ENCODE measurements around the gene RC3H2. TPM values are rescaled to one million over a fixed set of nuclear protein-coding genes. Genes with fewer than 3 reads are reported as not detected.
A peak's percentile ranks its signal among the peaks of the same experiment; 100 is the strongest.

Gene RC3H2
- total and polyA plus RNA-seq, 2 of the 8 experiments (the other 6 are each of a cell fraction or from before 2014, with no cell fraction given): 11.2 to 38.4 TPM

- H2BK12ac ChIP-seq (ENCODE audit: low read depth, low read length): no peak overlapping the region; the same call in 1 of the 2 replicates
- peak overlapping the region in 1 of 2 experiments; percentile 98; a peak in 2 of 4 replicates for H3K4me2 ChIP-seq (ENCODE audit: insufficient read depth in 1 of 2, low read depth in 2 of 2, low read length in 2 of 2)
- POLR2A ChIA-PET (ENCODE audit: partially characterized antibody): interaction anchor here (0.5 to 6.2 kb wide), 6 partner anchors 8 to 76 kb away, joined by 3 to 79 read pairs (median 8); partner anchors contain the start of genes RC3H2 and ZBTB26
- peaks cover 24 to 52% of the 10 kb centered on the region in 2 experiments for H3K79me2 ChIP-seq (ENCODE audit: control insufficient read depth in 1 of 2, insufficient read depth in 2 of 2, low read length in 2 of 2)
- H2BK5ac ChIP-seq (ENCODE audit: low read depth, low read length): no peak overlapping the region
- H2BK20ac ChIP-seq (ENCODE audit: low read length): no peak overlapping the region
- H3K9ac ChIP-seq (replicated peaks in 1 of 4; ENCODE audit: extremely low read depth in 1 of 4, low read depth in 3 of 4, low read length in 3 of 4): no peak overlapping the region
- CTCF ChIA-PET (ENCODE audit: partially characterized antibody): no interaction called here
- peaks cover 8 to 19% (median 9%) of the 10 kb centered on the region in 4 experiments; a peak in 7 of 8 replicates for H3K36me3 ChIP-seq (ENCODE audit: control insufficient read depth in 2 of 4, insufficient read depth in 4 of 4, low read length in 3 of 4)
- H3K4ac ChIP-seq (replicated peaks; ENCODE audit: insufficient read length, low read depth, low read length): no peak overlapping the region
- no peaks in the 10 kb centered on the region for H3K9me3 ChIP-seq (ENCODE audit: insufficient read depth in 2 of 2, low read depth in 1 of 2, low read length in 1 of 2)
- H2AFZ ChIP-seq (ENCODE audit: low read length): no peak overlapping the region
- H4K5ac ChIP-seq (ENCODE audit: insufficient read length, low read depth, low read length): no peak overlapping the region
- no peak overlapping the region for H3K4me3 ChIP-seq (ENCODE audit: extremely low read depth in 1 of 4, insufficient read depth in 2 of 4, low read depth in 3 of 4, low read length in 4 of 4)
- H3K18ac ChIP-seq (ENCODE audit: extremely low read depth, low read length): no peak overlapping the region
- H2BK15ac ChIP-seq (ENCODE audit: low read length): no peak overlapping the region
- peaks cover 4 to 5% of the 10 kb centered on the region in 2 experiments for H4K20me1 ChIP-seq (replicated peaks in 1 of 2; ENCODE audit: control insufficient read depth in 1 of 2, insufficient read depth in 2 of 2, low read length in 2 of 2)
- H3K14ac ChIP-seq (ENCODE audit: insufficient read length): no peak overlapping the region
- H3K79me1 ChIP-seq (ENCODE audit: low read depth, low read length): 0 out of 2 replicates have a peak, but pooled peaks cover 3% of the 10 kb centered on the region
- no peak overlapping the region for H3K27ac ChIP-seq (ENCODE audit: low read depth, low read length)
- peaks cover 3% of the 10 kb centered on the region for H3K23me2 ChIP-seq (ENCODE audit: low read depth, low read length)
- H3K56ac ChIP-seq (replicated peaks; ENCODE audit: insufficient read length, low read depth, low read length): no peak overlapping the region
- no peak for FAIRE-seq
- no peak for DNase-seq (ENCODE audit: low read depth in 1 of 2, low spot score in 2 of 2)
- H4K8ac ChIP-seq (ENCODE audit: extremely low read depth, insufficient read depth, low read length): no peak overlapping the region
- H4K91ac ChIP-seq (replicated peaks; ENCODE audit: insufficient read length, low read length): no peak overlapping the region
- WGBS, 2 experiments (ENCODE audit: extremely low coverage in 1 of 2, insufficient coverage in 1 of 2, insufficient read length in 1 of 2, insufficient replicate concordance in 2 of 2, low coverage in 1 of 2, low lambda C conversion rate in 2 of 2, missing lambda C conversion rate in 1 of 2): 88% methylated on average over 4 of the region's 4 CpGs; no CpG with 5 or more reads in 1 of the 2 experiments
- H3K4me1 ChIP-seq (replicated peaks in 1 of 4; ENCODE audit: control insufficient read depth in 3 of 4, insufficient read depth in 4 of 4, low read length in 3 of 4): peaks cover 0 to 3% (median 2%) of the 10 kb centered on the region in 4 experiments; a peak in 3 of 7 replicates
- no peaks in the 10 kb centered on the region for H3K27me3 ChIP-seq (replicated peaks in 1 of 4; ENCODE audit: control insufficient read depth in 3 of 4, extremely low read depth in 1 of 4, insufficient read depth in 3 of 4, low read length in 3 of 4)
- H2AK5ac ChIP-seq (ENCODE audit: low read depth, low read length): no peak overlapping the region
- no peak overlapping the region for H3K23ac ChIP-seq (ENCODE audit: insufficient read length)
- no peak overlapping the region for H2BK120ac ChIP-seq (replicated peaks; ENCODE audit: low read depth, low read length)
- TF ChIP-seq CTCF (IDR thresholded peaks at IDR 0.05; ENCODE audit: control extremely low read depth in 1 of 3, insufficient read depth in 1 of 3, low read depth in 1 of 3, low read length in 3 of 3) (no peak), SIRT6 (IDR thresholded peaks at IDR 0.05; ENCODE audit: low read length) (no peak), EP300 (IDR thresholded peaks at IDR 0.05; ENCODE audit: borderline replicate concordance in 1 of 2, low read depth in 2 of 2, low read length in 2 of 2) (no peak), CEBPB (IDR thresholded peaks at IDR 0.05; ENCODE audit: low read depth, low read length) (no peak), EZH2 (IDR thresholded peaks at IDR 0.05; ENCODE audit: low read depth, low read length, severe bottlenecking) (no peak), CHD2 (IDR thresholded peaks at IDR 0.05; ENCODE audit: low read length) (no peak), SP1 (IDR thresholded peaks at IDR 0.05; ENCODE audit: low read depth, low read length) (no peak), CTBP2 (IDR thresholded peaks at IDR 0.05; ENCODE audit: borderline replicate concordance, insufficient read depth, insufficient read length, low read length) (no peak), CHD1 (IDR thresholded peaks at IDR 0.05; ENCODE audit: low read depth, low read length) (no peak), SP2 (IDR thresholded peaks at IDR 0.05; ENCODE audit: low read length) (no peak), HDAC2 (IDR thresholded peaks at IDR 0.05; ENCODE audit: borderline replicate concordance in 1 of 2, low read depth in 2 of 2, low read length in 2 of 2) (no peak)
These were observed 34.4 kb upstream of the RC3H2 start for GRCh38 chr9:122939601-122940000.
